ENCODE data around the gene KNDC1.
"Not testable (repeated sequence)": the region's sequence is repeated elsewhere in the genome, so short reads cannot be mapped to it uniquely, and the experiment has no call there.

Gene KNDC1

GRCh38 chr10:133221331-133221730 lies 61.3 kb downstream of the KNDC1 start:
- no peak for DNase-seq (ENCODE audit: low read depth)
- no peak for TF ChIP-seq CTCF (IDR thresholded peaks at IDR 0.05; ENCODE audit: low read depth, low read length, missing control alignments)
- no peak overlapping the region for H3K4me3 ChIP-seq (ENCODE audit: low read depth, low read length)
- in situ Hi-C loops (cut with HindIII; ENCODE audit: low sequenced_read_pairs) = no loop called here

GRCh38 chr10:133221756-133222155 lies 61.7 kb downstream of the KNDC1 start:
- H3K4me3 ChIP-seq (ENCODE audit: low read depth, low read length); DNase-seq (ENCODE audit: low read depth); in situ Hi-C loops (cut with HindIII; ENCODE audit: low sequenced_read_pairs): not testable (repeated sequence)

GRCh38 chr10:133224076-133224475 lies 64.1 kb downstream of the KNDC1 start:
- in situ Hi-C loops (cut with HindIII; ENCODE audit: low sequenced_read_pairs) = no loop called here
- no peak for TF ChIP-seq CTCF (IDR thresholded peaks at IDR 0.05; ENCODE audit: low read depth, low read length, missing control alignments)
- DNase-seq (ENCODE audit: low read depth) = no peak
- H3K4me3 ChIP-seq (ENCODE audit: low read depth, low read length) = no peak overlapping the region

- no peak overlapping the region for H3K4me3 ChIP-seq (ENCODE audit: low read depth, low read length)
- no peak for DNase-seq (ENCODE audit: low read depth)
- TF ChIP-seq CTCF (IDR thresholded peaks at IDR 0.05; ENCODE audit: low read depth, low read length, missing control alignments) = no peak
- in situ Hi-C loops (cut with HindIII; ENCODE audit: low sequenced_read_pairs) = no loop called here
These were observed 64.8 kb downstream of the KNDC1 start for GRCh38 chr10:133224756-133225372.

- H3K4me3 ChIP-seq (ENCODE audit: low read depth, low read length) = no peak overlapping the region
- in situ Hi-C loops (cut with HindIII; ENCODE audit: low sequenced_read_pairs) = no loop called here
- no peak for DNase-seq (ENCODE audit: low read depth)
- no peak for TF ChIP-seq CTCF (IDR thresholded peaks at IDR 0.05; ENCODE audit: low read depth, low read length, missing control alignments)
These were observed 65.7 kb downstream of the KNDC1 start for GRCh38 chr10:133225707-133226191.

GRCh38 chr10:133226251-133226808 lies 66.3 kb downstream of the KNDC1 start:
- no peak for DNase-seq (ENCODE audit: low read depth)
- no peak overlapping the region for H3K4me3 ChIP-seq (ENCODE audit: low read depth, low read length)
- no peak for TF ChIP-seq CTCF (IDR thresholded peaks at IDR 0.05; ENCODE audit: low read depth, low read length, missing control alignments)
- in situ Hi-C loops (cut with HindIII; ENCODE audit: low sequenced_read_pairs) = no loop called here

- DNase-seq (ENCODE audit: low read depth) = no peak
- in situ Hi-C loops (cut with HindIII; ENCODE audit: low sequenced_read_pairs) = no loop called here
- TF ChIP-seq CTCF (IDR thresholded peaks at IDR 0.05; ENCODE audit: low read depth, low read length, missing control alignments) = no peak
- no peak overlapping the region for H3K4me3 ChIP-seq (ENCODE audit: low read depth, low read length)
These were observed 67.2 kb downstream of the KNDC1 start for GRCh38 chr10:133227256-133227655.

Measured in astrocyte of the cerebellum (primary cell).